K562 (cell line): ENCODE measurements around the gene KCNQ4. TPM values are rescaled to one million over a fixed set of nuclear protein-coding genes. Genes with fewer than 3 reads are reported as not detected.

ENCODE experiments used
- CLOCK ChIP-seq: fragments of 250-450 bp; sonication (Bioruptor Pico); IDR thresholded peaks from 2 replicates; pipeline ENCODE4 v1.4.0; 2020; ENCODE audit warnings: mild to moderate bottlenecking, moderate library complexity, borderline replicate concordance
- CTCF ChIP-seq, 3 experiments: IDR thresholded peaks in 2 of 3; conservative IDR thresholded peaks in 1 of 3; 2 replicates each; pipeline ENCODE4 v1.5.1; 2011 to 2012; ENCODE audit warnings: low read length in 3 of 3, mild to moderate bottlenecking in 3 of 3, control low read depth in 2 of 3, improper control_type of control experiment in 1 of 3, inconsistent platforms in 1 of 3, low read depth in 1 of 3, mixed read lengths in 1 of 3, moderate library complexity in 1 of 3; ENCODE audit not compliant: insufficient read depth in 2 of 3
- DACH1 ChIP-seq: fragments of 450-650 bp; IDR thresholded peaks from 2 replicates; pipeline ENCODE4 v1.6.1; 2018; ENCODE audit not compliant: partially characterized antibody
- KLF6 ChIP-seq: fragments of 250-450 bp; sonication (Bioruptor Pico); IDR thresholded peaks from 2 replicates; pipeline ENCODE4 v1.4.0; 2020; ENCODE audit warnings: mild to moderate bottlenecking, moderate library complexity, borderline replicate concordance
- THRB ChIP-seq: fragments of 450-650 bp; formaldehyde crosslinking; conservative IDR thresholded peaks from 2 replicates; pipeline ENCODE4 v1.4.0; 2022; ENCODE audit warnings: mild to moderate bottlenecking, missing genetic modification characterization
- ZNF717 ChIP-seq: fragments of 250-450 bp; sonication (Bioruptor Pico); IDR thresholded peaks from 2 replicates; pipeline ENCODE4 v1.5.0; 2021
- polyA plus RNA-seq, 8 experiments: library from polyadenylated mRNA; depleted of rRNA in 4 of 8; stranded (reverse) in 5 of 8; unstranded in 3 of 8; fragments of >200 nt; fragmentation: Nextera tagmentation in 2 of 8; fragmentation: Illumina TruSeq in 1 of 8; extraction: Ambion mirVana in 2 of 8; extraction: Trizol in 1 of 8; gene quantifications; 2 replicates each; pipeline versions ENCODE4 v1.2.1 to v1.2.3, GENCODE V29; 2011 to 2014; ENCODE audit warnings: inconsistent platforms in 1 of 8, missing spikeins in 1 of 8
- total RNA-seq, 7 experiments: library from RNA; depleted of rRNA in 6 of 7; stranded (reverse); fragments of >200 nt in 6 of 7; fragmentation: Illumina TruSeq in 2 of 7; extraction: Trizol in 2 of 7; gene quantifications; 2 replicates each; pipeline versions ENCODE4 v1.2.1 to v1.2.3, GENCODE V29; 2011 to 2021; ENCODE audit warnings: low replicate concordance in 1 of 7

The KCNQ4 gene
- total and polyA plus RNA-seq, 9 of the 15 experiments (the other 6 are each of a cell fraction or from before 2014, with no cell fraction given) = 0.07 to 4.1 (median 0.79) TPM

GRCh38 chr1:40766017-40766416, 17.6 kb upstream of the KCNQ4 start (continued):
- TF ChIP-seq THRB (CRISPR knock-in tag) (no peak), CTCF (IDR thresholded peaks at IDR 0.05 in 2 of 3, conservative IDR thresholded peaks at IDR 0.05 in 1 of 3; ENCODE audit: insufficient read depth in 2 of 3, low read depth in 1 of 3, low read length in 3 of 3) (no peak), DACH1 (no peak), CLOCK (CRISPR knock-in tag) (no peak), ZNF717 (CRISPR knock-in tag) (no peak), KLF6 (CRISPR knock-in tag) (no peak)
- TF ChIP-seq, all 486 proteins: peak for 0
